H9 (cell line): Measurements from ENCODE around the gene THAP2. TPM values are rescaled to one million over a fixed set of nuclear protein-coding genes. Genes with fewer than 3 reads are reported as not detected.

Source experiments
- DNase-seq: peaks from one replicate; pipeline ENCODE4 v3.0.0-alpha.2; 2017
- H2AFZ ChIP-seq: one replicate; pipeline ENCODE4 v1.6.1; 2013; ENCODE audit warnings: mild to moderate bottlenecking, low read length, control low read depth, moderate library complexity
- H2AK5ac ChIP-seq: 2 replicates; pipeline ENCODE4 v1.6.1; 2013; ENCODE audit warnings: low read length, control low read depth, mixed read lengths; ENCODE audit not compliant: insufficient read length
- H2BK120ac ChIP-seq: one replicate; pipeline ENCODE4 v1.6.1; 2013; ENCODE audit warnings: low read depth, mild to moderate bottlenecking, low read length, control low read depth, inconsistent platforms; ENCODE audit not compliant: poor library complexity, severe bottlenecking
- H2BK12ac ChIP-seq: 2 replicates; pipeline ENCODE4 v1.6.1; 2013; ENCODE audit warnings: low read length, control low read depth, mixed read lengths, low read depth; ENCODE audit not compliant: insufficient read length
- H2BK15ac ChIP-seq: 2 replicates; pipeline ENCODE4 v1.6.1; 2013; ENCODE audit warnings: low read depth, low read length, control low read depth
- H2BK20ac ChIP-seq: one replicate; pipeline ENCODE4 v1.6.1; 2013; ENCODE audit warnings: low read depth, mild to moderate bottlenecking, low read length, control low read depth, inconsistent platforms; ENCODE audit not compliant: poor library complexity, severe bottlenecking
- H2BK5ac ChIP-seq: 2 replicates; pipeline ENCODE4 v1.6.1; 2013; ENCODE audit warnings: low read length, control low read depth, mixed read lengths; ENCODE audit not compliant: insufficient read length
- H3K14ac ChIP-seq: 2 replicates; pipeline ENCODE4 v1.6.1; 2013; ENCODE audit warnings: low read length, control low read depth; ENCODE audit not compliant: insufficient read depth
- H3K18ac ChIP-seq: 2 replicates; pipeline ENCODE4 v1.6.1; 2013; ENCODE audit warnings: low read depth, mild to moderate bottlenecking, mixed read lengths, low read length, control low read depth; ENCODE audit not compliant: insufficient read length
- H3K23ac ChIP-seq: 2 replicates; pipeline ENCODE4 v1.6.1; 2013; ENCODE audit warnings: low read length, control low read depth, mixed read lengths, low read depth; ENCODE audit not compliant: insufficient read length
- H3K23me2 ChIP-seq: 2 replicates; pipeline ENCODE4 v1.6.1; 2013; ENCODE audit warnings: low read depth, mild to moderate bottlenecking, mixed read lengths, low read length, control low read depth; ENCODE audit not compliant: insufficient read length, poor library complexity, severe bottlenecking
- H3K27ac ChIP-seq: 2 replicates; pipeline ENCODE4 v1.5.1; 2013; ENCODE audit warnings: low read length, control low read depth, mixed read lengths, low read depth; ENCODE audit not compliant: insufficient read length
- H3K27me3 ChIP-seq: 2 replicates; pipeline ENCODE4 v1.6.1; 2013; ENCODE audit warnings: low read length, control low read depth, inconsistent platforms; ENCODE audit not compliant: insufficient read depth
- H3K4ac ChIP-seq: 2 replicates; pipeline ENCODE4 v1.6.1; 2013; ENCODE audit warnings: low read depth, mild to moderate bottlenecking, control low read depth, inconsistent platforms, low read length, moderate library complexity
- H3K4me1 ChIP-seq: 2 replicates; pipeline ENCODE4 v1.6.1; 2013; ENCODE audit warnings: low read length, control low read depth, inconsistent platforms; ENCODE audit not compliant: insufficient read depth
- H3K4me2 ChIP-seq: 2 replicates; pipeline ENCODE4 v1.6.1; 2013; ENCODE audit warnings: low read length, control low read depth, mixed read lengths; ENCODE audit not compliant: insufficient read length, insufficient read depth
- H3K56ac ChIP-seq: 2 replicates; pipeline ENCODE4 v1.6.1; 2013; ENCODE audit warnings: low read depth, mild to moderate bottlenecking, mixed read lengths, low read length, control low read depth; ENCODE audit not compliant: insufficient read length
- H3K79me1 ChIP-seq: 2 replicates; pipeline ENCODE4 v1.6.1; 2013; ENCODE audit warnings: low read depth, mild to moderate bottlenecking, moderate library complexity, low read length, control low read depth, inconsistent platforms; ENCODE audit not compliant: insufficient read depth, poor library complexity, severe bottlenecking
- H3K79me2 ChIP-seq: 2 replicates; pipeline ENCODE4 v1.6.1; 2013; ENCODE audit warnings: low read length, control low read depth, inconsistent platforms; ENCODE audit not compliant: insufficient read depth
- H3K9ac ChIP-seq: 2 replicates; pipeline ENCODE4 v1.6.1; 2013; ENCODE audit warnings: low read length, control low read depth, mixed read lengths; ENCODE audit not compliant: insufficient read length; ENCODE audit errors: extremely low read depth
- H3K9me3 ChIP-seq: one replicate; pipeline ENCODE4 v1.6.1; 2013; ENCODE audit warnings: low read depth, low read length, inconsistent platforms; ENCODE audit not compliant: control insufficient read depth
- H3T11ph ChIP-seq: one replicate; pipeline ENCODE4 v1.6.1; 2013; ENCODE audit warnings: mild to moderate bottlenecking, low read length, control low read depth, inconsistent platforms
- H4K20me1 ChIP-seq: one replicate; pipeline ENCODE4 v1.6.1; 2013; ENCODE audit not compliant: control insufficient read depth, insufficient read length, insufficient read depth
- H4K5ac ChIP-seq: 2 replicates; pipeline ENCODE4 v1.6.1; 2013; ENCODE audit warnings: low read depth, mild to moderate bottlenecking, mixed read lengths, low read length, control low read depth; ENCODE audit not compliant: insufficient read length
- H4K8ac ChIP-seq: replicated peaks from 2 replicates; pipeline ENCODE4 v1.6.1; 2013; ENCODE audit warnings: low read length, control low read depth, mixed read lengths, low read depth; ENCODE audit not compliant: insufficient read length
- H4K91ac ChIP-seq: 2 replicates; pipeline ENCODE4 v1.6.1; 2013; ENCODE audit warnings: low read depth, mild to moderate bottlenecking, moderate library complexity, mixed read lengths, low read length, control low read depth; ENCODE audit not compliant: insufficient read length
- H3K27ac Mint-ChIP-seq, 3 experiments: 2 replicates in 2 of 3; 3 replicates in 1 of 3; pipeline ENCODE4 v1.8.0; 2020 to 2021; ENCODE audit warnings: mixed read lengths in 3 of 3, mild to moderate bottlenecking in 1 of 3, moderate library complexity in 1 of 3
- H3K27me3 Mint-ChIP-seq: 2 replicates; pipeline ENCODE4 v1.8.0; 2021; ENCODE audit warnings: low read depth, mild to moderate bottlenecking, moderate library complexity, mixed read lengths
- H3K36me3 Mint-ChIP-seq, 3 experiments: 2 replicates in 2 of 3; 3 replicates in 1 of 3; pipeline ENCODE4 v1.8.0; 2020 to 2021; ENCODE audit warnings: low read depth in 3 of 3, mixed read lengths in 3 of 3; ENCODE audit not compliant: insufficient read depth in 1 of 3
- H3K4me1 Mint-ChIP-seq, 2 experiments: 2 replicates each; pipeline ENCODE4 v1.8.0; 2020; ENCODE audit warnings: mixed read lengths in 2 of 2
- H3K4me3 Mint-ChIP-seq, 2 experiments: 2 replicates in 1 of 2; 3 replicates in 1 of 2; pipeline ENCODE4 v1.8.0; 2020 to 2021; ENCODE audit warnings: mild to moderate bottlenecking in 2 of 2, mixed read lengths in 2 of 2, moderate library complexity in 1 of 2
- H3K9me3 Mint-ChIP-seq, 2 experiments: 2 replicates in 1 of 2; 3 replicates in 1 of 2; pipeline ENCODE4 v1.8.0; 2020; ENCODE audit warnings: mild to moderate bottlenecking in 2 of 2, mixed read lengths in 2 of 2, moderate library complexity in 1 of 2
- CTCF ChIP-seq: fragments of 200-600 bp; sonication (generic); conservative IDR thresholded peaks from 3 replicates; pipeline ENCODE4 v1.8.0; 2021; ENCODE audit warnings: antibody characterized with exemption, mild to moderate bottlenecking
- WGBS: extraction: QIAGEN DNeasy Blood & Tissue Kit; methylation state at CpG from one replicate; pipeline ENCODE4 v1.1.7; 2013; ENCODE audit warnings: missing lambda C conversion rate, low lambda C conversion rate, mixed read lengths; ENCODE audit not compliant: insufficient read length; ENCODE audit errors: extremely low coverage; 5-methylcytosine and 5-hydroxymethylcytosine counted together
- total RNA-seq: library from RNA; stranded (reverse); gene quantifications from 2 replicates; pipeline ENCODE4 v1.2.1, GENCODE V29; 2021

THAP2 gene
- total RNA-seq, 1 experiment from 2014 or later, result 3.7 TPM

DNA sequence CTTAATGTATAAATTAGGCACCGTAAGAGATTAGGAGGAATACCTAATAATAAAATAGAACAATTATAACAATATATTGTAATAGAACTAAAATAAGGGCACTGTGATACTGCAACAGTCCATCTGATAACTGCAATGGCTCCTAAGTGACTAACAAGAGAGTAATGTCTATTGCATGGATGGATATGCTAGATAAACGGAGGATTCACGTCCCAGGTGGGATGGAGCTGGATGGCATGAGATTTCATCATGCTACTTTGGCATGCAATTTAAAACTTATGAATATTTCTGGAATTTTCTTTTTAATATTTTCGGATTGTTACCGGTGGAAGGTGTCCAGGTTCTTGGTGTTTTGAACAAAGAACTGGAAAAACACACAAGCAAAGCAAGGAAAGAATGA is 19.5 kb downstream of the THAP2 start:
- Histone ChIP-seq H3K9ac (no peak overlapping the region), H3K4ac (no peak overlapping the region), H3K14ac (no peak overlapping the region), H3K18ac (no peak overlapping the region), H3K23ac (no peak overlapping the region), H2BK12ac (no peak overlapping the region), H4K8ac (no peak overlapping the region), H4K20me1 (no peaks in the 10 kb centered on the region), H3K79me2 (no peaks in the 10 kb centered on the region), H2AFZ (no peak overlapping the region), H3K23me2 (no peaks in the 10 kb centered on the region), H3K56ac (no peak overlapping the region), H3K4me1 (no peaks in the 10 kb centered on the region), H4K5ac (no peak overlapping the region), H3T11ph (no peak overlapping the region), H4K91ac (no peak overlapping the region), H2BK15ac (no peak overlapping the region), H3K9me3 (no peaks in the 10 kb centered on the region), H2AK5ac (no peak overlapping the region), H2BK20ac (no peak overlapping the region), H2BK120ac (no peak overlapping the region), H3K27ac (no peak overlapping the region), H2BK5ac (no peak overlapping the region), H3K27me3 (no peaks in the 10 kb centered on the region), H3K79me1 (no peaks in the 10 kb centered on the region), H3K4me2 (no peak overlapping the region)
- DNase-seq, result no peak
- H3K4me3 Mint-ChIP-seq, result no peak overlapping the region
- no peak overlapping the region for H3K27ac Mint-ChIP-seq
- no peaks in the 10 kb centered on the region for H3K9me3 Mint-ChIP-seq
- H3K36me3 Mint-ChIP-seq, result no peaks in the 10 kb centered on the region
- H3K4me1 Mint-ChIP-seq, result peaks cover 6 to 9% of the 10 kb centered on the region in 2 experiments
- H3K27me3 Mint-ChIP-seq, result no peaks in the 10 kb centered on the region
- WGBS, result no CpG with 5 or more reads among the region's 5 CpGs
- no peak for TF ChIP-seq CTCF
